Stimulated activated CD4-positive, alpha-beta T cell treated with anti-CD3 and anti-CD28 coated beads, Interleukin-2, amount 100 ng/mL, for 24 hours (primary cell): ENCODE results near the gene MOGAT3.

Experiments
- DNase-seq, 2 donors: peaks; one replicate each; pipeline ENCODE4 v3.0.0-alpha.2; 2020

The MOGAT3 gene

GRCh38 chr7:101233907-101234547 lies 33.2 kb upstream of the MOGAT3 start:
- DNase-seq, result no peak

- no peak for DNase-seq
Measured at GRCh38 chr7:101232141-101232850, 31.5 kb upstream of the MOGAT3 start.

- no peak for DNase-seq
Measured at GRCh38 chr7:101231644-101232043, 30.8 kb upstream of the MOGAT3 start.

GRCh38 chr7:101226721-101227120 lies 25.9 kb upstream of the MOGAT3 start:
- DNase-seq, result no peak

- DNase-seq, result no peak
Measured at GRCh38 chr7:101225650-101226049, 24.8 kb upstream of the MOGAT3 start.

- DNase-seq, result no peak
Measured at GRCh38 chr7:101223528-101223927, 22.7 kb upstream of the MOGAT3 start.

- no peak for DNase-seq
Measured at GRCh38 chr7:101222275-101222830, 21.5 kb upstream of the MOGAT3 start.

- no peak for DNase-seq
Measured at GRCh38 chr7:101220295-101220694, 19.5 kb upstream of the MOGAT3 start.

GRCh38 chr7:101218236-101219125 lies 17.6 kb upstream of the MOGAT3 start:
- no peak for DNase-seq

GRCh38 chr7:101217388-101218235 lies 16.8 kb upstream of the MOGAT3 start, which contains the start of the genes PLOD3 and ZNHIT1:
PLOD3 (minus strand) TSS chr7:101217581; CDS start chr7:101217274, 307 bp downstream.
ZNHIT1 (plus strand) TSS chr7:101218165; CDS start chr7:101218196, 31 bp downstream.
- peak; percentile 94 to 96 for DNase-seq

- no peak for DNase-seq
Measured at GRCh38 chr7:101216860-101217387, 16.1 kb upstream of the MOGAT3 start.

- no peak for DNase-seq
Measured at GRCh38 chr7:101216001-101216859, 15.4 kb upstream of the MOGAT3 start.

- DNase-seq, result no peak
Measured at GRCh38 chr7:101212014-101212413, 11.2 kb upstream of the MOGAT3 start.

- no peak for DNase-seq
Measured at GRCh38 chr7:101211501-101211900, 10.7 kb upstream of the MOGAT3 start.

GRCh38 chr7:101210143-101210542 lies 9.3 kb upstream of the MOGAT3 start:
- DNase-seq, result no peak

- no peak for DNase-seq
Measured at GRCh38 chr7:101208794-101209193, 8.0 kb upstream of the MOGAT3 start.

- no peak for DNase-seq
Measured at GRCh38 chr7:101207459-101207858, 6.6 kb upstream of the MOGAT3 start.

GRCh38 chr7:101206665-101207042 lies 5.8 kb upstream of the MOGAT3 start:
- no peak for DNase-seq

GRCh38 chr7:101205901-101206664 lies 5.2 kb upstream of the MOGAT3 start:
- DNase-seq, result no peak
